ENCODE data around the gene RAI1. TPM values are rescaled to one million over a fixed set of nuclear protein-coding genes. Genes with fewer than 3 reads are reported as not detected.

The RAI1 gene
- total RNA-seq, 4 donors from 2014 or later: 12.8 to 51.2 (median 47.6) TPM

- H3K27me3 ChIP-seq: no peaks in the 10 kb centered on the region
- H3K4me3 ChIP-seq: no peak overlapping the region
- H3K27ac ChIP-seq: peak overlapping the region; percentile 68 to 95 (median 88)
- no peaks in the 10 kb centered on the region for H3K9me3 ChIP-seq
- no peak for TF ChIP-seq POLR2A (IDR thresholded peaks at IDR 0.05)
- TF ChIP-seq CTCF (IDR thresholded peaks at IDR 0.05): no peak
- H3K4me1 ChIP-seq: peaks cover 14 to 84% (median 20%) of the 10 kb centered on the region in 4 donors
- peaks cover 0 to 3% (median 0%) of the 10 kb centered on the region in 3 donors for H3K36me3 ChIP-seq
- no peak for DNase-seq
These were observed 143.7 kb downstream of the RAI1 start for GRCh38 chr17:17824783-17825614.

GRCh38 chr17:17826342-17826713 is 145.1 kb downstream of the RAI1 start:
- H3K27me3 ChIP-seq: no peaks in the 10 kb centered on the region
- no peak overlapping the region for H3K4me3 ChIP-seq
- TF ChIP-seq CTCF (IDR thresholded peaks at IDR 0.05): no peak
- TF ChIP-seq POLR2A (IDR thresholded peaks at IDR 0.05): no peak
- DNase-seq: no peak
- H3K4me1 ChIP-seq: peaks cover 14 to 84% (median 20%) of the 10 kb centered on the region in 4 donors
- H3K9me3 ChIP-seq: no peaks in the 10 kb centered on the region
- peaks cover 0 to 2% (median 0%) of the 10 kb centered on the region in 3 donors for H3K36me3 ChIP-seq
- H3K27ac ChIP-seq: peak overlapping the region in 3 of 4 donors; percentile 59 to 95 (median 84)

GRCh38 chr17:17826942-17827785 is 145.9 kb downstream of the RAI1 start:
- Histone ChIP-seq H3K27me3 (no peaks in the 10 kb centered on the region), H3K27ac (peak overlapping the region in 1 of 4 donors; percentile 59), H3K4me3 (no peak overlapping the region), H3K9me3 (no peaks in the 10 kb centered on the region), H3K36me3 (peaks cover 0 to 10% (median 0%) of the 10 kb centered on the region in 3 donors), H3K4me1 (peaks cover 14 to 84% (median 20%) of the 10 kb centered on the region in 4 donors)
- TF ChIP-seq POLR2A (IDR thresholded peaks at IDR 0.05) (no peak), CTCF (IDR thresholded peaks at IDR 0.05) (no peak)
- no peak for DNase-seq

GRCh38 chr17:17827826-17828621 is 146.8 kb downstream of the RAI1 start:
- Histone ChIP-seq H3K4me1 (peaks cover 11 to 78% (median 16%) of the 10 kb centered on the region in 4 donors), H3K4me3 (no peak overlapping the region), H3K27ac (no peak overlapping the region), H3K27me3 (no peaks in the 10 kb centered on the region), H3K9me3 (no peaks in the 10 kb centered on the region), H3K36me3 (peaks cover 0 to 12% (median 0%) of the 10 kb centered on the region in 3 donors)
- no peak for DNase-seq
- TF ChIP-seq CTCF (IDR thresholded peaks at IDR 0.05) (no peak), POLR2A (IDR thresholded peaks at IDR 0.05) (no peak)

GRCh38 chr17:17830269-17830567 is 149.0 kb downstream of the RAI1 start:
- Histone ChIP-seq H3K4me1 (peaks cover 4 to 76% (median 12%) of the 10 kb centered on the region in 4 donors), H3K4me3 (no peak overlapping the region), H3K9me3 (no peaks in the 10 kb centered on the region), H3K27me3 (no peaks in the 10 kb centered on the region), H3K36me3 (peaks cover 0 to 12% (median 0%) of the 10 kb centered on the region in 3 donors), H3K27ac (peak overlapping the region in 2 of 4 donors; percentile 32 to 87)
- DNase-seq: no peak
- TF ChIP-seq CTCF (IDR thresholded peaks at IDR 0.05): no peak
- TF ChIP-seq POLR2A (IDR thresholded peaks at IDR 0.05): no peak
